Right lobe of liver (tissue), 6 donors: ENCODE measurements around the gene NDUFA6. TPM values are rescaled to one million over a fixed set of nuclear protein-coding genes. Genes with fewer than 3 reads are reported as not detected.

Source experiments
- ATAC-seq, 4 donors: fragments of 200-7000 bp; cut with Tn5 transposase; one replicate each; pipeline ENCODE4 v1.9.1; 2020; ENCODE audit warnings: mild to moderate bottlenecking in 4 of 4, moderate library complexity in 4 of 4
- DNase-seq, 3 donors: peaks; one replicate each; pipeline ENCODE4 v3.0.0-alpha.2; 2020
- H3K27ac ChIP-seq, 3 donors: fragments of 200-600 bp; one replicate each; pipeline ENCODE4 v1.8.0; 2022
- H3K27me3 ChIP-seq, 2 donors: fragments of 200-600 bp; one replicate each; pipeline ENCODE4 v1.8.0; 2022
- H3K36me3 ChIP-seq, 4 donors: fragments of 200-600 bp; sonication (generic) in 1 of 4; one replicate each; pipeline versions ENCODE4 v1.5.1 to v1.8.0; 2017 to 2022; ENCODE audit warnings: control low read depth in 1 of 4
- H3K4me1 ChIP-seq, 4 donors: fragments of 200-600 bp; sonication (generic) in 1 of 4; one replicate each; pipeline versions ENCODE4 v1.5.1 to v1.8.0; 2017 to 2022; ENCODE audit warnings: control low read depth in 1 of 4
- H3K4me3 ChIP-seq, 3 donors: fragments of 200-600 bp; one replicate each; pipeline ENCODE4 v1.8.0; 2022
- H3K9me3 ChIP-seq, 4 donors: fragments of 200-600 bp; sonication (generic) in 1 of 4; one replicate each; pipeline versions ENCODE4 v1.5.1 to v1.8.0; 2017 to 2022; ENCODE audit warnings: control low read depth in 1 of 4
- POLR2A ChIP-seq: fragments of 450-650 bp; IDR thresholded peaks from one replicate; pipeline ENCODE4 v1.6.1; 2017; ENCODE audit warnings: antibody characterized with exemption, mild to moderate bottlenecking
- WGBS: methylation state at CpG from one replicate; pipeline ENCODE4 v1.1.6; 2018; ENCODE audit warnings: low coverage, low lambda C conversion rate; ENCODE audit not compliant: insufficient coverage; ENCODE audit errors: missing lambda C conversion rate; 5-methylcytosine and 5-hydroxymethylcytosine counted together
- intact Hi-C, 2 donors: fragments of 100-400 bp; cut with DNase I; formaldehyde crosslinking; loops; one replicate each; pipeline versions ENCODE4 v1.11.2 to v1.14.1; 2022
- small RNA-seq, 2 experiments: library from RNA; depleted of rRNA; stranded (forward); fragments of <200 nt; gene quantifications; one replicate each; pipeline ENCODE3, GENCODE V24; 2016
- total RNA-seq, 6 experiments: library from RNA; depleted of rRNA in 2 of 6; stranded (reverse); fragments of >200 nt in 2 of 6; fragmentation: NEBNext Ultra II Directional in 3 of 6; extraction: Animal tissue kit (Norgen Biotek cat#: 25700) in 3 of 6; gene quantifications; one replicate each; pipeline versions ENCODE4 v1.1.0 to v1.2.4, GENCODE V29; 2016 to 2023
- TF ChIP-seq, protein P1 (sequence below), 4 donors: fragments of 200-600 bp in 3 of 4; fragments of 450-650 bp in 1 of 4; IDR thresholded peaks; one replicate each; pipeline versions ENCODE4 v1.5.1 to v1.8.0; 2016 to 2022; ENCODE audit warnings: antibody characterized with exemption in 4 of 4, mild to moderate bottlenecking in 2 of 4
- donor health status: DM: no; HTN: yes; CAD: no.
- donor health status: DM: no; HTN: no; CAD: no.
- donor health status: DM: no; HTN: no; CAD: no.
- donor health status: DM: no; HTN: yes; CAD: no.
- donor health status: DM: no; HTN: yes; CAD: no.

Gene NDUFA6
- total RNA-seq, 6 experiments from 2014 or later, result 34.9 to 67.5 (median 51.6) TPM

DNA sequence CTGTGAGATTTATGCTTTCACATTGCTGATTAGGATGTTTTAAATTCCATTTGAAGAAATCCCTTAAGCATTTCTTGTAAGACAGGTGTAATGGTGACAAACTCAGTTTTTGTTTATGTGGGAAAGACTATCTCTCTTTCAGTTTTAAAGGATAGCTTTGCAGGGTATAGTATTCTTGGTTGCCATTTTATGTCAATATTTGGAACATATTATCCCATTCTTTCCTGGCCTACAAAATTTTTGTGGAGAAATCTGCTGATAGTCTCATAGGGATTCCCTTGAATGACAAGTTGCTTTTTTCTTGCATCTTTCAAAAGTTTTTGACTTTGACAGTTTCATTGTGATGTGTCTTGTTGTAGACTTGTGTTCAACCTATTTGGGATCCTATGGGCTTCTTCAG, 48.8 kb downstream of the NDUFA6 start:
- Histone ChIP-seq H3K27me3 (no peaks in the 10 kb centered on the region), H3K4me1 (no peaks in the 10 kb centered on the region), H3K36me3 (no peaks in the 10 kb centered on the region), H3K27ac (no peak overlapping the region), H3K4me3 (no peak overlapping the region), H3K9me3 (peaks cover 0 to 8% (median 0%) of the 10 kb centered on the region in 4 donors)
- DNase-seq, result no peak
- TF ChIP-seq, protein P1, sequence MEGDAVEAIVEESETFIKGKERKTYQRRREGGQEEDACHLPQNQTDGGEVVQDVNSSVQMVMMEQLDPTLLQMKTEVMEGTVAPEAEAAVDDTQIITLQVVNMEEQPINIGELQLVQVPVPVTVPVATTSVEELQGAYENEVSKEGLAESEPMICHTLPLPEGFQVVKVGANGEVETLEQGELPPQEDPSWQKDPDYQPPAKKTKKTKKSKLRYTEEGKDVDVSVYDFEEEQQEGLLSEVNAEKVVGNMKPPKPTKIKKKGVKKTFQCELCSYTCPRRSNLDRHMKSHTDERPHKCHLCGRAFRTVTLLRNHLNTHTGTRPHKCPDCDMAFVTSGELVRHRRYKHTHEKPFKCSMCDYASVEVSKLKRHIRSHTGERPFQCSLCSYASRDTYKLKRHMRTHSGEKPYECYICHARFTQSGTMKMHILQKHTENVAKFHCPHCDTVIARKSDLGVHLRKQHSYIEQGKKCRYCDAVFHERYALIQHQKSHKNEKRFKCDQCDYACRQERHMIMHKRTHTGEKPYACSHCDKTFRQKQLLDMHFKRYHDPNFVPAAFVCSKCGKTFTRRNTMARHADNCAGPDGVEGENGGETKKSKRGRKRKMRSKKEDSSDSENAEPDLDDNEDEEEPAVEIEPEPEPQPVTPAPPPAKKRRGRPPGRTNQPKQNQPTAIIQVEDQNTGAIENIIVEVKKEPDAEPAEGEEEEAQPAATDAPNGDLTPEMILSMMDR (IDR thresholded peaks at IDR 0.05), result no peak
- TF ChIP-seq POLR2A, result no peak
- no peak for ATAC-seq
- intact Hi-C loops, result no loop called here

DNA sequence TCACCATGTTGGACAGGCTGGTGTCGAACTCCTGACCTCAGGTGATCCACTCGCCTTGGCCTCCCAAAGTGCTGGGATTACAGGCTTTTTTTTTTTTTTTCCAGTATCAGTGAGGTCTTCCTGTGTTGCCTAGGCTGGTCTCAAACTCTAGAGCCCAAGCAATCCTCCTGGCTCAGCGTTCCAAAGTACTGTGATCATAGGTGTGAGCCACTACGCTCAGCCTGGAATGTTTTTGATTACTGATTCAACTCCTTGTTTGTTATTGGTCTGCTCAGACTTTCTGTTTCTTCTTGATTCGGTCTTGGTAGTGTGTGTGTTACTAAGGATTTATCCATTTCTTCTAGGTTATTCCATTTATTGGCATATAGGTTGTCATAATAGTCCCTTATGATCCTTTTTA, 51.3 kb downstream of the NDUFA6 start:
- Histone ChIP-seq H3K27me3 (no peaks in the 10 kb centered on the region), H3K27ac (no peak overlapping the region), H3K4me1 (no peaks in the 10 kb centered on the region), H3K9me3 (peaks cover 0 to 8% (median 0%) of the 10 kb centered on the region in 4 donors), H3K36me3 (no peaks in the 10 kb centered on the region), H3K4me3 (no peak overlapping the region)
- 91% methylated on average over 4 of the region's 5 CpGs for WGBS
- no peak for ATAC-seq
- no peak for DNase-seq
- intact Hi-C loops, result no loop called here
- no peak for TF ChIP-seq POLR2A
- TF ChIP-seq, protein P1 (IDR thresholded peaks at IDR 0.05), result no peak

Small RNA genes lying within 50 kb of the gene (small RNA-seq; reads per million reads assigned to genes)
- 0 reads per million in 2 experiments for gene SNORD13P1

Other genes with a start within 250 kb of the NDUFA6 start
- gene SHISA8, start 175.7 kb downstream of the NDUFA6 start, total RNA-seq, result not detected
- gene TNFRSF13C, start 164.0 kb downstream of the NDUFA6 start, total RNA-seq, result under 1 TPM in 4 of 6 experiments, not detected in 2; 0.04 to 0.22 (median 0.18) TPM
- 1 to 10 TPM in 2 of 6 experiments, under 1 TPM in 2, not detected in 2; 0.29 to 3.7 (median 1.8) TPM for gene CENPM, start 143.6 kb downstream of the NDUFA6 start, total RNA-seq
- under 1 TPM in 3 of 6 experiments, not detected in 3; 0.06 to 0.16 (median 0.07) TPM for gene SEPTIN3, start 121.3 kb downstream of the NDUFA6 start, total RNA-seq
- under 1 TPM; 0.12 to 0.72 (median 0.63) TPM for gene WBP2NL, start 92.0 kb downstream of the NDUFA6 start, total RNA-seq
- gene NAGA, start 20.0 kb downstream of the NDUFA6 start, total RNA-seq, result 10 to 100 TPM; 17.6 to 27.9 (median 23.0) TPM
- gene PHETA2, start 16.5 kb downstream of the NDUFA6 start, total RNA-seq, result 1 to 10 TPM in 3 of 6 experiments, under 1 TPM in 3; 0.51 to 1.4 (median 0.97) TPM
- 10 to 100 TPM in 4 of 6 experiments, 1 to 10 TPM in 2; 6.7 to 78.1 (median 60.9) TPM for gene SMDT1, start 11.1 kb downstream of the NDUFA6 start, total RNA-seq
- 100 to 1,000 TPM; 104 to 400 (median 283) TPM for gene CYP2D6, start 40.0 kb upstream of the NDUFA6 start, total RNA-seq
- gene TCF20, start 179.9 kb upstream of the NDUFA6 start, total RNA-seq, result 10 to 100 TPM; 15.4 to 20.5 (median 18.5) TPM